Right lobe of liver (tissue), 4 donors: ENCODE results near the gene CMTM2.

Experiments
- CTCF ChIP-seq, 4 donors: fragments of 200-600 bp in 3 of 4; fragments of 450-650 bp in 1 of 4; IDR thresholded peaks; one replicate each; pipeline versions ENCODE4 v1.5.1 to v1.8.0; 2016 to 2022; ENCODE audit warnings: antibody characterized with exemption in 4 of 4, mild to moderate bottlenecking in 2 of 4
- POLR2A ChIP-seq: fragments of 450-650 bp; IDR thresholded peaks from one replicate; pipeline ENCODE4 v1.6.1; 2017; ENCODE audit warnings: antibody characterized with exemption, mild to moderate bottlenecking
- donor health status: DM: no; HTN: no; CAD: no.
- donor health status: DM: no; HTN: no; CAD: no.
- donor health status: DM: no; HTN: yes; CAD: no.

- TF ChIP-seq CTCF (IDR thresholded peaks at IDR 0.05) (no peak), POLR2A (no peak)
Observed at GRCh38 chr16:66637806-66638205, 58.5 kb downstream of the CMTM2 start.
